Transverse colon (tissue), 4 donors: ENCODE data around the gene GTPBP3. TPM values are rescaled to one million over a fixed set of nuclear protein-coding genes. Genes with fewer than 3 reads are reported as not detected.
"Not testable (repeated sequence)": the region's sequence is repeated elsewhere in the genome, so short reads cannot be mapped to it uniquely, and the experiment has no call there.

Experiments
- DNase-seq: peaks from one replicate; pipeline ENCODE4 v3.0.0-alpha.2; 2019
- H3K27ac ChIP-seq, 4 donors: fragments of 200-600 bp; sonication (generic); 2 replicates each; pipeline ENCODE4 v1.5.1; 2016 to 2018; ENCODE audit warnings: inconsistent platforms in 4 of 4
- H3K27me3 ChIP-seq: fragments of 200-600 bp; sonication (generic); 2 replicates; pipeline ENCODE4 v1.5.1; 2017; ENCODE audit warnings: inconsistent platforms
- H3K36me3 ChIP-seq, 4 donors: fragments of 200-600 bp; sonication (generic); 2 replicates each; pipeline ENCODE4 v1.5.1; 2017 to 2019; ENCODE audit warnings: inconsistent platforms in 4 of 4
- H3K4me1 ChIP-seq, 4 donors: fragments of 200-600 bp; sonication (generic); 2 replicates each; pipeline ENCODE4 v1.5.1; 2017 to 2020; ENCODE audit warnings: inconsistent platforms in 4 of 4
- H3K4me3 ChIP-seq, 4 donors: fragments of 200-600 bp; sonication (generic); 1 replicate in 1 of 4; 2 replicates in 3 of 4; pipeline versions ENCODE4 v1.5.1 to v1.6.1; 2017 to 2019; ENCODE audit warnings: inconsistent platforms in 4 of 4
- H3K9me3 ChIP-seq, 2 donors: fragments of 200-600 bp; sonication (generic); 2 replicates each; pipeline ENCODE4 v1.5.1; 2017 to 2019; ENCODE audit warnings: inconsistent platforms in 2 of 2
- EP300 ChIP-seq: sonication (generic); formaldehyde crosslinking; IDR thresholded peaks from one replicate; pipeline ENCODE4 v1.6.1; 2017; ENCODE audit warnings: antibody characterized with exemption, low read depth
- POLR2A ChIP-seq: fragments of 450-650 bp; IDR thresholded peaks from one replicate; pipeline ENCODE4 v1.6.1; 2016; ENCODE audit warnings: antibody characterized with exemption, mild to moderate bottlenecking, moderate library complexity
- POLR2AphosphoS5 ChIP-seq, 3 donors: sonication (generic); formaldehyde crosslinking; IDR thresholded peaks; one replicate each; pipeline ENCODE4 v1.6.1; 2016; ENCODE audit warnings: antibody characterized with exemption in 3 of 3
- WGBS, 2 donors: methylation state at CpG; one replicate each; pipeline ENCODE4 v1.1.5; 2018; ENCODE audit warnings: low coverage in 1 of 2; 5-methylcytosine and 5-hydroxymethylcytosine counted together
- in situ Hi-C, 4 donors: fragments of 200-750 bp; cut with MboI; loops; one replicate each; pipeline versions ENCODE4 v1.15.0 to v1.15.1; 2017; ENCODE audit warnings: low sequenced_read_pairs in 3 of 4, low pct_ligation_motif_present in 1 of 4, low pct_unique_long_range_greater_than_20kb in 1 of 4
- intact Hi-C: fragments of 100-400 bp; cut with DNase I; formaldehyde crosslinking; loops from one replicate; pipeline ENCODE4 v1.15.1; 2023; ENCODE audit warnings: low total_unique reads
- total RNA-seq, 4 donors: library from RNA; depleted of rRNA; stranded (reverse); fragments of >200 nt; gene quantifications; one replicate each; pipeline ENCODE4 v1.1.0, GENCODE V29; 2016
- TF ChIP-seq, protein P1 (sequence below), 5 experiments: fragments of 200-600 bp in 3 of 5; fragments of 450-650 bp in 2 of 5; sonication (generic) in 3 of 5; IDR thresholded peaks; 1 replicate in 2 of 5; 2 replicates in 3 of 5; pipeline ENCODE4 v1.5.1; 2016 to 2017; ENCODE audit warnings: antibody characterized with exemption in 5 of 5, inconsistent platforms in 3 of 5, mild to moderate bottlenecking in 2 of 5, moderate library complexity in 1 of 5

The GTPBP3 gene
- total RNA-seq, 4 donors from 2014 or later, result 24.7 to 206 (median 30.5) TPM

DNA sequence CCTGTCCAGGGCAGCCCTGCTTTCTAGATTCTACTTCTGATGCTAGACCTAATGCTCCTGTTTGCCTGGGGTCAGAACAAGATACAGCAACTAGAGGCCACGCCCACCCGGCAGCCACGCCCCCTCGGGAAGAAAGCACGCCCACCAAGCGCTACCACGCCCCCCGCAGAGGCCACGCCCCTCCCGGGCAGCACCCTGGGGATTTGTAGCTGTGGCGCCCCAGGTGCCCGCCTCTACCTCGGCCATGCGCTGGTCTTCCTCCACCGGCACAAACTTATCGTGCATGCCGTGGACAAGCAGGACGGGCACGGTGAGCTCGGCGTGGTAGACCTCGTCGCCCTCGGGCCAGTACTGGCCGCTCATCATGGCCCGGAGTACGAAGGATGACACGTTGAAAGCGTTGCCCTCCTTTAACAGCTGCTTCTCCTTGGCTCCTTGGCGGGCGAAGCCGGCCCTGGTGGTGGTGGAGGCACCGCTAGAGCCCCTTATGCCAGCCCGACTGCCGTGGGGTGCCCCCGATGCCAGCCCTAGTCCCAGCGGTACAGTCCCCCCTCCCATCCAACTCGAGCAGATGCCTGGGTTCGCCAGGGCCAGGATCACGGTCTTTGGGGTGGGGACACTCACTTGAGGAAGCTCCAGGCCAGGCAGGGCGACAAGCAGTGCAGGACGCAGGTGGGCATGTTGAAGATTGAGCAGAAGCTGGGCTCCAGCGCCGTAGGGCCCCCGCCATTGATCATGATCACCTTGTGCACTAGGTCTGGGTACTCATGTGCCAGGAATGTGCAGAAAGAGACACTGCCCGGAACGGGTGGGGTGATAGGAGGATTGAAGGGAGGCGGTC lies 43.1 kb upstream of the GTPBP3 start:
- Histone ChIP-seq H3K9me3 (no peaks in the 10 kb centered on the region), H3K27me3 (no peaks in the 10 kb centered on the region), H3K36me3 (no peaks in the 10 kb centered on the region), H3K27ac (no peak overlapping the region), H3K4me1 (peaks cover 0 to 14% (median 8%) of the 10 kb centered on the region in 4 donors), H3K4me3 (no peak overlapping the region)
- peak; percentile 56 for DNase-seq
- in situ Hi-C loops (loop anchor here in 2 of 4 donors (25.0 kb wide), 2 partner anchors 232 to 532 kb away; no protein-coding TSS in a partner anchor), intact Hi-C loops (no loop called here)
- TF ChIP-seq POLR2A (no peak), POLR2AphosphoS5 (IDR thresholded peaks at IDR 0.05) (no peak), EP300 (no peak)
- TF ChIP-seq, protein P1, sequence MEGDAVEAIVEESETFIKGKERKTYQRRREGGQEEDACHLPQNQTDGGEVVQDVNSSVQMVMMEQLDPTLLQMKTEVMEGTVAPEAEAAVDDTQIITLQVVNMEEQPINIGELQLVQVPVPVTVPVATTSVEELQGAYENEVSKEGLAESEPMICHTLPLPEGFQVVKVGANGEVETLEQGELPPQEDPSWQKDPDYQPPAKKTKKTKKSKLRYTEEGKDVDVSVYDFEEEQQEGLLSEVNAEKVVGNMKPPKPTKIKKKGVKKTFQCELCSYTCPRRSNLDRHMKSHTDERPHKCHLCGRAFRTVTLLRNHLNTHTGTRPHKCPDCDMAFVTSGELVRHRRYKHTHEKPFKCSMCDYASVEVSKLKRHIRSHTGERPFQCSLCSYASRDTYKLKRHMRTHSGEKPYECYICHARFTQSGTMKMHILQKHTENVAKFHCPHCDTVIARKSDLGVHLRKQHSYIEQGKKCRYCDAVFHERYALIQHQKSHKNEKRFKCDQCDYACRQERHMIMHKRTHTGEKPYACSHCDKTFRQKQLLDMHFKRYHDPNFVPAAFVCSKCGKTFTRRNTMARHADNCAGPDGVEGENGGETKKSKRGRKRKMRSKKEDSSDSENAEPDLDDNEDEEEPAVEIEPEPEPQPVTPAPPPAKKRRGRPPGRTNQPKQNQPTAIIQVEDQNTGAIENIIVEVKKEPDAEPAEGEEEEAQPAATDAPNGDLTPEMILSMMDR (IDR thresholded peaks at IDR 0.05), result no peak
- 77% methylated on average over 47 of the region's 48 CpGs; no CpG with 5 or more reads in 1 of the 2 donors for WGBS, 2 donors

DNA sequence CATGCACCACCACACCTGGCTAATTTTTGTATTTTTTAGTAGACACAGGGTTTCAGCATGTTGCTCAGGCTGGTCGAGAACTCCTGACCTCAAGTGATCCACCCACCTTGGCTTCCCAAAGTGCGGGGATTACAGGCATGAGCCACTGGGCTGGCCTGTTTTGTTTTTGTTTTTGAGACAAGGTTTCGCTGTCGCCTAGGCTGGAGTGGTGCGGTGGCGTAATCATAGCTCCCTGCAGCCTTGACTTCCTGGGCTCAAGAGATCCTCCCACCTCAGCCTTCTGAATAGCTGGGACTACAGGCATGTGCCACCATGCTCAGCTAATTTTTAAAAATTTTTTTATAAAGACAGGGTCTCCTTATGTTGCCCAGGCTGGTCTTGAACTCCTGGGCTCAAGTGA lies 41.8 kb upstream of the GTPBP3 start:
- intact Hi-C loops, H3K4me1 ChIP-seq, H3K36me3 ChIP-seq, DNase-seq, H3K27ac ChIP-seq, H3K27me3 ChIP-seq, H3K9me3 ChIP-seq, H3K4me3 ChIP-seq: not testable (repeated sequence)
- in situ Hi-C loops, result loop anchor here in 2 of 4 donors (25.0 kb wide), 2 partner anchors 233 to 533 kb away; no protein-coding TSS in a partner anchor
- 80 to 93% methylated on average over 2 to 6 of the region's 6 CpGs for WGBS, 2 donors

DNA sequence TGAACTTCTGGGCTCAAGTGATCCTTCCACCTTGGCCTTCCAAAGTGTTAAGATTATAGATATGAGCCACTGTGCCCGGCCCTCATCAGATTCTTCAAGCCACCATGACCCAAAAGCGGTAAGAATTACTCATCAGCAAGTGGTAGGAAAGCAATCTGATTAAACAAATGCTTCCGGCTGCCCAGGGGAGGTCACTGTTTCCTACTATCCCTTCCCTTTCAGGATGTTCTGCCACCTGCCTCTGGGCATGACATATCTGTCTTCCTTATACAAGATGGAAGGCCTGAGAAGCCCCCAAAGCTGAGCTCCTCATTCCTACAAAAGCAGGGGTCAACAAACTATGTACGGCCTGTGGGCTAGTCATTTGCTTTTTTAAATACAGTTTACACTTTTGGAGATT lies 41.1 kb upstream of the GTPBP3 start:
- H3K4me3 ChIP-seq, result no peak overlapping the region
- WGBS, 2 donors, result 49 to 100% methylated on average over 1 to 4 of the region's 4 CpGs
- intact Hi-C loops, result no loop called here

DNA sequence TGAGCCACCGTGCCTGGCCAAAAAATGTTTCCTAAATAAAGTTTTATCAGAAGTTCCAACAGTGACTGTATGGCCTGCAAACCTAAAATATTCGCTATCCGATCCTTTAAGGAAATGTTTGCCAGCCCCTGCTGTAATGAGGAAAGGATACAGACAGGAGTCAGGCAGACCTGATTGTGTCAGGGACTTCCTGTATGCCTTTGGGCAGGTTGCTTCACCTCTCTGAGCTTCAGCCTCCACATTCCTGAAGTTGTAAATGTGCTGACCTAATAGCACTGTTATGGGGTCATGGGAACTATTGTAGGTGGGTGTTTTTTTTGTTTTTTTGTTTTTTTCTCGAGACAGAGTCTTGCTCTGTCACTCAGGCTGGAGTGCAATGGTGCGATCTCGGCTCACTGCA lies 40.4 kb upstream of the GTPBP3 start:
- in situ Hi-C loops (loop anchor here in 2 of 4 donors (25.0 kb wide), 2 partner anchors 235 to 535 kb away; no protein-coding TSS in a partner anchor), intact Hi-C loops (no loop called here)
- no peaks in the 10 kb centered on the region for H3K36me3 ChIP-seq
- H3K4me3 ChIP-seq, result no peak overlapping the region
- TF ChIP-seq POLR2AphosphoS5 (IDR thresholded peaks at IDR 0.05) (no peak), EP300 (no peak), POLR2A (no peak)
- TF ChIP-seq, protein P1 (IDR thresholded peaks at IDR 0.05), result no peak
- no peak overlapping the region for H3K27ac ChIP-seq
- H3K9me3 ChIP-seq, result no peaks in the 10 kb centered on the region
- peaks cover under 1 to 9% (median 5%) of the 10 kb centered on the region in 4 donors for H3K4me1 ChIP-seq
- H3K27me3 ChIP-seq, result no peaks in the 10 kb centered on the region
- no peak for DNase-seq
- WGBS, 2 donors, result 92 to 93% methylated on average over 6 of the region's 6 CpGs

More for the DNA sequence above, 41.1 kb upstream of the GTPBP3 start:
- Histone ChIP-seq H3K27me3 (no peaks in the 10 kb centered on the region), H3K36me3 (no peaks in the 10 kb centered on the region), H3K27ac (no peak overlapping the region), H3K4me1 (peaks cover 0 to 10% (median 6%) of the 10 kb centered on the region in 4 donors), H3K9me3 (no peaks in the 10 kb centered on the region)
- TF ChIP-seq, protein P1 (IDR thresholded peaks at IDR 0.05), result no peak
- TF ChIP-seq POLR2A, result no peak
- no peak for TF ChIP-seq EP300
- in situ Hi-C loops, result loop anchor here in 2 of 4 donors (25.0 kb wide), 2 partner anchors 234 to 534 kb away; no protein-coding TSS in a partner anchor
- no peak for DNase-seq
